ENCODE measurements around the gene USP9Y. TPM values are rescaled to one million over a fixed set of nuclear protein-coding genes. Genes with fewer than 3 reads are reported as not detected.

The USP9Y gene
- total RNA-seq, 2 experiments from 2014 or later = 12.4 to 15.6 TPM

- no peaks in the 10 kb centered on the region for H3K9me2 ChIP-seq (ENCODE audit: insufficient read depth, low read length)
- no peaks in the 10 kb centered on the region for H4K20me1 ChIP-seq (ENCODE audit: insufficient read depth, low read length)
- ChIA-PET POLR2A (no interaction called here), CTCF (ENCODE audit: unreplicated experiment) (no interaction called here)
- H3K36me3 ChIP-seq (ENCODE audit: insufficient read depth, low read length) = peaks cover 12% of the 10 kb centered on the region
- no peaks in the 10 kb centered on the region for H3K9me3 ChIP-seq (ENCODE audit: low read length)
- H3K4me1 ChIP-seq (ENCODE audit: insufficient read depth, low read length, poor library complexity, severe bottlenecking) = no peaks in the 10 kb centered on the region
- H3K4me2 ChIP-seq (ENCODE audit: low read length) = no peak overlapping the region
- H3K79me2 ChIP-seq (ENCODE audit: insufficient read depth, low read depth, low read length) = no peaks in the 10 kb centered on the region
- H2AFZ ChIP-seq (ENCODE audit: low read length) = no peak overlapping the region
- no TSS peak for BruUV-seq (replicated peaks)
- intact Hi-C loops (cut with micrococcal nuclease; ENCODE audit: unreplicated experiment) = no loop called here
- H3K27ac ChIP-seq (ENCODE audit: low read depth, low read length, poor library complexity, severe bottlenecking) = no peak overlapping the region
- no peak overlapping the region for H3K4me3 ChIP-seq (ENCODE audit: low read depth, low read length, poor library complexity, severe bottlenecking)
- DNase-seq (ENCODE audit: low spot score) = no peak
- TF ChIP-seq EZH2phosphoT487 (IDR thresholded peaks at IDR 0.05; ENCODE audit: borderline replicate concordance, low read depth, low read length) (no peak), CTCF (conservative IDR thresholded peaks at IDR 0.05; ENCODE audit: low read length) (no peak)
These were observed 14.3 kb downstream of the USP9Y start for GRCh38 chrY:12715376-12715775.

GRCh38 chrY:12729746-12730145 lies 28.7 kb downstream of the USP9Y start:
- DNase-seq (ENCODE audit: low spot score) = no peak
- H3K27ac ChIP-seq (ENCODE audit: low read depth, low read length, poor library complexity, severe bottlenecking) = no peak overlapping the region
- no peaks in the 10 kb centered on the region for H3K4me1 ChIP-seq (ENCODE audit: insufficient read depth, low read length, poor library complexity, severe bottlenecking)
- H3K79me2 ChIP-seq (ENCODE audit: insufficient read depth, low read depth, low read length) = no peaks in the 10 kb centered on the region
- H4K20me1 ChIP-seq (ENCODE audit: insufficient read depth, low read length) = no peaks in the 10 kb centered on the region
- H3K9me3 ChIP-seq (ENCODE audit: low read length) = no peaks in the 10 kb centered on the region
- no peak overlapping the region for H2AFZ ChIP-seq (ENCODE audit: low read length)
- BruUV-seq (replicated peaks) = no TSS peak
- intact Hi-C loops (cut with micrococcal nuclease; ENCODE audit: unreplicated experiment) = no loop called here
- no peak overlapping the region for H3K4me2 ChIP-seq (ENCODE audit: low read length)
- peaks cover 14% of the 10 kb centered on the region; the same call in 1 of the 2 replicates for H3K36me3 ChIP-seq (ENCODE audit: insufficient read depth, low read length)
- POLR2A ChIA-PET = no interaction called here
- no peaks in the 10 kb centered on the region for H3K9me2 ChIP-seq (ENCODE audit: insufficient read depth, low read length)
- CTCF ChIA-PET (ENCODE audit: unreplicated experiment) = no interaction called here
- H3K4me3 ChIP-seq (ENCODE audit: low read depth, low read length, poor library complexity, severe bottlenecking) = no peak overlapping the region
- no peak for TF ChIP-seq EZH2phosphoT487 (IDR thresholded peaks at IDR 0.05; ENCODE audit: borderline replicate concordance, low read depth, low read length)
- TF ChIP-seq CTCF (conservative IDR thresholded peaks at IDR 0.05; ENCODE audit: low read length) = no peak

GRCh38 chrY:12733625-12734024 lies 32.6 kb downstream of the USP9Y start:
- Histone ChIP-seq H3K9me3 (ENCODE audit: low read length) (no peaks in the 10 kb centered on the region), H3K27ac (ENCODE audit: low read depth, low read length, poor library complexity, severe bottlenecking) (no peak overlapping the region), H3K4me1 (ENCODE audit: insufficient read depth, low read length, poor library complexity, severe bottlenecking) (no peaks in the 10 kb centered on the region), H4K20me1 (ENCODE audit: insufficient read depth, low read length) (no peaks in the 10 kb centered on the region), H2AFZ (ENCODE audit: low read length) (no peak overlapping the region), H3K4me2 (ENCODE audit: low read length) (no peak overlapping the region), H3K79me2 (ENCODE audit: insufficient read depth, low read depth, low read length) (no peaks in the 10 kb centered on the region), H3K4me3 (ENCODE audit: low read depth, low read length, poor library complexity, severe bottlenecking) (no peak overlapping the region), H3K36me3 (ENCODE audit: insufficient read depth, low read length) (peaks cover 3% of the 10 kb centered on the region; the same call in 1 of the 2 replicates), H3K9me2 (ENCODE audit: insufficient read depth, low read length) (no peaks in the 10 kb centered on the region; the same call in 1 of the 2 replicates)
- ChIA-PET CTCF (ENCODE audit: unreplicated experiment) (no interaction called here), POLR2A (no interaction called here)
- no peak for DNase-seq (ENCODE audit: low spot score)
- intact Hi-C loops (cut with micrococcal nuclease; ENCODE audit: unreplicated experiment) = no loop called here
- BruUV-seq (replicated peaks) = no TSS peak
- TF ChIP-seq EZH2phosphoT487 (IDR thresholded peaks at IDR 0.05; ENCODE audit: borderline replicate concordance, low read depth, low read length) (no peak), CTCF (conservative IDR thresholded peaks at IDR 0.05; ENCODE audit: low read length) (no peak)

Measured in OCI-LY7 (cell line).